Colonic mucosa (tissue), 4 donors: ENCODE measurements around the gene CA10. TPM values are rescaled to one million over a fixed set of nuclear protein-coding genes. Genes with fewer than 3 reads are reported as not detected.

Source experiments
- DNase-seq: peaks from one replicate; pipeline ENCODE4 v3.0.0-alpha.2; 2020
- H3K27ac ChIP-seq: fragments of 200-600 bp; one replicate; pipeline ENCODE4 v1.8.0; 2021
- H3K27me3 ChIP-seq: fragments of 200-600 bp; one replicate; pipeline ENCODE4 v1.8.0; 2021
- H3K36me3 ChIP-seq: fragments of 200-600 bp; one replicate; pipeline ENCODE4 v1.8.0; 2021
- H3K4me1 ChIP-seq: fragments of 200-600 bp; one replicate; pipeline ENCODE4 v1.8.0; 2021; ENCODE audit warnings: mild to moderate bottlenecking
- H3K4me3 ChIP-seq: fragments of 200-600 bp; one replicate; pipeline ENCODE4 v1.8.0; 2021
- H3K9ac ChIP-seq, 2 donors: one replicate each; pipeline ENCODE4 v1.7.0; 2013; ENCODE audit warnings: control low read depth in 2 of 2, low read depth in 2 of 2, low read length in 2 of 2
- H3K9me3 ChIP-seq: fragments of 200-600 bp; one replicate; pipeline ENCODE4 v1.8.0; 2021
- CTCF ChIP-seq: fragments of 200-600 bp; IDR thresholded peaks from one replicate; pipeline ENCODE4 v1.8.0; 2022; ENCODE audit warnings: antibody characterized with exemption, mild to moderate bottlenecking
- intact Hi-C: fragments of 100-400 bp; cut with DNase I; formaldehyde crosslinking; loops from one replicate; pipeline ENCODE4 v1.14.1; 2022
- total RNA-seq, 2 donors: library from RNA; stranded (reverse); fragmentation: NEBNext Ultra II Directional in 1 of 2; extraction: Animal tissue kit (Norgen Biotek cat#: 25700) in 1 of 2; gene quantifications; one replicate each; pipeline ENCODE4 v1.2.1, GENCODE V29; 2021
- donor health status: healthy.
- donor health status: DM: no; HTN: no; CAD: no.
- donor health status: DM: no; HTN: no; CAD: no.

The CA10 gene
- total RNA-seq, 2 donors from 2014 or later, result 0.27 to 0.52 TPM

- H3K4me3 ChIP-seq, result no peak overlapping the region
- no peak for DNase-seq
- H3K27ac ChIP-seq, result no peak overlapping the region
- intact Hi-C loops, result no loop called here
- no peaks in the 10 kb centered on the region for H3K9me3 ChIP-seq
- no peak overlapping the region for H3K9ac ChIP-seq
- H3K36me3 ChIP-seq, result no peaks in the 10 kb centered on the region
- no peaks in the 10 kb centered on the region for H3K27me3 ChIP-seq
- TF ChIP-seq CTCF, result no peak
- no peaks in the 10 kb centered on the region for H3K4me1 ChIP-seq
Measured at GRCh38 chr17:52149626-52150025, 8.9 kb downstream of the CA10 start.

GRCh38 chr17:52148969-52149351, 9.6 kb downstream of the CA10 start:
- no peak overlapping the region for H3K9ac ChIP-seq
- H3K4me1 ChIP-seq, result no peaks in the 10 kb centered on the region
- H3K4me3 ChIP-seq, result no peak overlapping the region
- intact Hi-C loops, result no loop called here
- no peak for TF ChIP-seq CTCF
- no peak for DNase-seq
- no peaks in the 10 kb centered on the region for H3K27me3 ChIP-seq
- no peak overlapping the region for H3K27ac ChIP-seq
- no peaks in the 10 kb centered on the region for H3K9me3 ChIP-seq
- no peaks in the 10 kb centered on the region for H3K36me3 ChIP-seq

- no peak for DNase-seq
- Histone ChIP-seq H3K4me1 (no peaks in the 10 kb centered on the region), H3K4me3 (no peak overlapping the region), H3K9me3 (no peaks in the 10 kb centered on the region), H3K36me3 (no peaks in the 10 kb centered on the region), H3K27ac (no peak overlapping the region), H3K9ac (no peak overlapping the region), H3K27me3 (no peaks in the 10 kb centered on the region)
- no peak for TF ChIP-seq CTCF
- intact Hi-C loops, result no loop called here
Measured at GRCh38 chr17:52148288-52148968, 10.1 kb downstream of the CA10 start.

- intact Hi-C loops, result no loop called here
- Histone ChIP-seq H3K9ac (no peak overlapping the region), H3K27ac (no peak overlapping the region), H3K36me3 (no peaks in the 10 kb centered on the region), H3K4me3 (no peak overlapping the region), H3K4me1 (no peaks in the 10 kb centered on the region), H3K9me3 (no peaks in the 10 kb centered on the region), H3K27me3 (no peaks in the 10 kb centered on the region)
- no peak for TF ChIP-seq CTCF
- no peak for DNase-seq
Measured at GRCh38 chr17:52147872-52148271, 10.6 kb downstream of the CA10 start.

- Histone ChIP-seq H3K4me3 (no peak overlapping the region), H3K36me3 (no peaks in the 10 kb centered on the region), H3K27me3 (no peaks in the 10 kb centered on the region), H3K9ac (no peak overlapping the region), H3K27ac (no peak overlapping the region), H3K4me1 (no peaks in the 10 kb centered on the region), H3K9me3 (no peaks in the 10 kb centered on the region)
- no peak for TF ChIP-seq CTCF
- intact Hi-C loops, result no loop called here
- no peak for DNase-seq
Measured at GRCh38 chr17:52147431-52147830, 11.1 kb downstream of the CA10 start.
